GM19240 (cell line): ENCODE data around the gene PKMYT1.
A peak's percentile ranks its signal among the peaks of the same experiment; 100 is the strongest.

Experiments used
- DNase-seq: peaks from one replicate; pipeline ENCODE4 v3.0.0; 2011; ENCODE audit warnings: low spot score; ENCODE audit not compliant: insufficient read length

The PKMYT1 gene

GRCh38 chr16:3019594-3020246, 39.5 kb upstream of the PKMYT1 start:
- DNase-seq: no peak

GRCh38 chr16:3017794-3018506, 37.7 kb upstream of the PKMYT1 start, which contains the start of gene CLDN6:
Gene CLDN6 (minus strand): TSS chr16:3018183. CDS start chr16:3016021, 2,162 bp downstream.
- no peak for DNase-seq

DNA sequence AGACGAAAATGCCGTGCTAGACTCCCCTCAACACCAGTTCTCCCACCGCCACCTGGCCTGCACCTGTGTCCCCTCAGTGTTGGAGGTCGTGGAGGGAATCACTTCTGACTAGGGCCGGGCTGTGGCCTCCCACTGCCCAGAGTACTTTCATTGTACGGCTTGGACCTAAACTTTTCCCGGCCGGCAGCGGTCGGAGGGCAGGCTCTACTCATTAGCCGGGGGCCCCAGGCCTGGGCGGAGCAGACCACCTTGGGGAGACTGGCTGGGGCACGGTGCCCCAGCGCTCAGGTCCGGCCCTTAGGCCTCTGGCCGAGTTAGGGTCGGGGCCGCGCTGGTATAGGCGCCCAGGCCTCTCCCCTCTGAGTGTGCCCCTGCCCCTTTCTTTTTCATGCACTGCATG, 37.1 kb upstream of the PKMYT1 start:
- no peak for DNase-seq

DNA sequence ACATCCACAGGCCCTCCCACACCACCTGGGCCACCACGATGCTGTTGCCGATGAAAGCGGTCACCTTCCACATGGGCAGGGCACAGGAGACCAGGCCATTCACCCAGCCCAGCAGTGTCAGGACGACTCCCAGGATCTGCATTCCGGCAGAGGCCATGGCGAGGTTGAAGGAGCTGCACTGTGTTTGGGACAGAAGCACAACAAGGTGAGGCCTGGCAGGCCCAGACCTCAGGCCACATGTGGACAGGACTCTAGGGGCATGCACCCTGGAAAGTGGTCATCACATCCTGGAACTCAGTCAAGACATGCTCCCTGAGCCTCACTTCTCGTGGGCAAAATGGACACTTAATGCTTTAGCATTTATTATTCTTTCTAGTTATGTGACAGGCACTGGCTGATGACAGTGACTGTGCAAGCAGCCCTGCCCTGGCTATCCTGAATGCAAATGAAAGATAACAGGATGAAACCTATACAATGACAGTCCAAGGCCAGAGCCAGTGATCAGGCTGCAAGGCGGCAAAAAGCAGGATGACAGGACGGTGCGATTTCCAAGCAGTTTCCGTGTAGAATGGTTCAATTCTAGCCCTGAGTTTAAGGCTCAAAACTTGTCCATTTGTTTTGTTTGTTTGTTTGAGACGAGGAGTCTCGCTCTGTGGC, 35.7 kb upstream of the PKMYT1 start:
- no peak for DNase-seq

GRCh38 chr16:3014971-3015370, 34.7 kb upstream of the PKMYT1 start:
- no peak for DNase-seq

DNA sequence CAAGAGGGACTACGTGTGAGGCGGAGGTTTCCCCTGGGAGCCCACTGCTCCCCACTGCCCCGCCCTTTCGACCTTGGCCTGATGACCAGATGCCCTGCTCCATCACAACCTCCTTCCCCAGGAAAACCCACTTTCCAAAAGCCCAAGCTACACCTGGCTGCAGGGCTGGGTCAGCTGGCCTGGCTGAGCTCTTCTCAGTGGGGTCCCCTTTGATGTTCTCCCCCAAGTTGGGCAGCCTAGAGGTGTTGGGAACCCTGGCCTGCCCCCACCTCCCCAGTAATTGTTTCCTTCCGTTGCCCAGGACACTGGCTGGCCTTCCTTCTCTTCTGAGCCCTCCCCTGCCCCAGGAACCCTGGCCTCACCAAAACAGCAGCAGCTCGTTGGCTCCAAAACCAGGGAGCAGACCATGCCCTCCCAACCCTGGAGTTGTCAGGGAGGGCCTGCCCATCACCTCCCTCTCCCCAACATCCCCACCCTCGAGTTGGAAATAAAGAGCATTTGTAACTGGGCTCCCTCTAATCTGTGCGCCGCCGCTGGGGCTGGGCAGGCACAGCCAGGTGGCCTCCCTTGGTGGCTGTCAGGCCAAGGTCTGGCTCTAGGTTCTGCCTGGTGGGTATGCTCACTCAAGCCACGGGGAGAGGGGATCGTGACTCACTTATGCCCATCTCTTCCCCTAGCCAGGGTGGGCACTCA, 33.9 kb upstream of the PKMYT1 start:
- no peak for DNase-seq

- DNase-seq: no peak
Observed at GRCh38 chr16:3013491-3013951, 33.3 kb upstream of the PKMYT1 start.

- DNase-seq: no peak
Observed at GRCh38 chr16:3012828-3013420, 32.7 kb upstream of the PKMYT1 start, which contains the start of gene CLDN9. Gene CLDN9 (plus strand): TSS chr16:3012923. CDS start chr16:3013363, 440 bp downstream.

DNA sequence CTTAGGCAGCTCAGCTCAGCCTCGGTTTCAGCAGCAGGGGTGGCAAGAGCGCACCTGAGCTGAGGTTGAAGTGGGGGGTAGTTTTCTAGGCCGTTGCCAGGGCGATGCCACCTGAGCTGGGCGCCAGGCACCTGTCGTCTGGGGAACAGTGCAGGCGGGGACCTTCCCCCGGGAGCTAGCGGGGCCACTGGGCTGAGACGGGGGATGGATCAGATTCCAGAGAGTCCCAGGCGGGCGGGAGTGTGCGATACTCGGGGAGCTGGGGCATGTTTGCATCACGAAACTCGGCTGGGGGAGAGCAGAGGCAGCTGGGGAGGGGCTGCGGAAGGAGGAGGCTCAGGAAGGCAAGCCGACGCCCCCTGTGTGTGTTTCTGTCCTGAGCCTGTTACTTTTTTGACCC, 32.0 kb upstream of the PKMYT1 start:
- no peak for DNase-seq

GRCh38 chr16:3010510-3010909, 30.3 kb upstream of the PKMYT1 start:
- no peak for DNase-seq

DNA sequence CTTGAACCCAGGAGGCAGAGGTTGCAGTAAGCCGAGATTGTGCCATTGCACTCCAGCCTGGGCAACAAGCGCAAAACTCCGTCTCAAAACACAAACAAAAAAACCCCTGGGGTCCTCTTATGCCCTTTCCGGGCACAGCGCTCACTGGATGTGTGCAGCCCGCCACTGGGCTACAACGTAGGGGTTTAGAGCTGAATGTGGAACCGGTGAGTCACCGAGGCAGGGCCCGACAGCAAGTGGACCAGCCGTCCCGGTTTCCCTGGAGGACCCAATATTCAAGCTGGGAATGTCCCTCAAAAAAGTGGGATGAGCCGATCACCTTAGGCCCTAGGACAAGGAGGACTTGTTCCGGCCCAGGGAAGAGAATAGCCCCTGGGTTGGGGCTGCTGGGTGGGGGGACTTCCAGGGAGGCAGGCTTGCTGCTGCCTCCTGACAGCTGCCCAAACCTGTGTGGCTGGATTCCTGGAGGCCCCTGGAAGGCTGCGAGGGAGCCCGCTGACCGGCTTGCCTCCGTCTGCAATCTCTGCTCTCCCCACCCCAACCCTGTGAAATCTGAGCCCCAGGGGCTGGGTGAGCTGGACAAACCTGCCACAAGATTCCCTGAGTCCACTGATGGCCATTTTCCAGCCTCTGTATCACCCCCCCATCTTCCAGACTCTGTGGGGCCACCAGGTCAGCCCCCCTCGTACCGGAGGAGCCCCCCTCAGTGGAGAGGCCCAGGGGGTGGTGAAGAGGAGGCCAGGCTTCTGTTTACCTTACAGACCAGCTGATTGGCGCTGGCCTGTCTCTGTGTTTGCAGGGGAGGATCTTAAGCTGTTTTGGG, 29.5 kb upstream of the PKMYT1 start:
- DNase-seq: no peak

DNA sequence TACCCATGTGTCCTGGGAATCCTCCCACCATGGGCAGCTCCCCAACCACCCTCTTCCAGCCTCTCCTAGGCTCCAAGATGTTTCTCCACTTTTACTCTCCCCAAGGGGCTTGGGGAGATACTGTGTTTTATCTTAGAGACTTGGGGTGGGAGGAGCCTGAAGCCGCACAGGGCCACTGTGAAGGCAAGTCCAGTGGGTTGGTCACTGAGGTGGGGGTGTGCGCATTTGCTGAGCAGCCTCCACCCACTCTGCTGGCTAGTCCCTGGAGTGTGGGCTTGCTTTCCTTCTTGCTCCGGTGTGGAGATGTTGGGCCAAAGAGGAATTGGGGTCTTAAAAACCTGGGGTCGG, 28.4 kb upstream of the PKMYT1 start:
- DNase-seq: no peak

GRCh38 chr16:3007957-3008689, 27.9 kb upstream of the PKMYT1 start:
- DNase-seq: no peak

DNA sequence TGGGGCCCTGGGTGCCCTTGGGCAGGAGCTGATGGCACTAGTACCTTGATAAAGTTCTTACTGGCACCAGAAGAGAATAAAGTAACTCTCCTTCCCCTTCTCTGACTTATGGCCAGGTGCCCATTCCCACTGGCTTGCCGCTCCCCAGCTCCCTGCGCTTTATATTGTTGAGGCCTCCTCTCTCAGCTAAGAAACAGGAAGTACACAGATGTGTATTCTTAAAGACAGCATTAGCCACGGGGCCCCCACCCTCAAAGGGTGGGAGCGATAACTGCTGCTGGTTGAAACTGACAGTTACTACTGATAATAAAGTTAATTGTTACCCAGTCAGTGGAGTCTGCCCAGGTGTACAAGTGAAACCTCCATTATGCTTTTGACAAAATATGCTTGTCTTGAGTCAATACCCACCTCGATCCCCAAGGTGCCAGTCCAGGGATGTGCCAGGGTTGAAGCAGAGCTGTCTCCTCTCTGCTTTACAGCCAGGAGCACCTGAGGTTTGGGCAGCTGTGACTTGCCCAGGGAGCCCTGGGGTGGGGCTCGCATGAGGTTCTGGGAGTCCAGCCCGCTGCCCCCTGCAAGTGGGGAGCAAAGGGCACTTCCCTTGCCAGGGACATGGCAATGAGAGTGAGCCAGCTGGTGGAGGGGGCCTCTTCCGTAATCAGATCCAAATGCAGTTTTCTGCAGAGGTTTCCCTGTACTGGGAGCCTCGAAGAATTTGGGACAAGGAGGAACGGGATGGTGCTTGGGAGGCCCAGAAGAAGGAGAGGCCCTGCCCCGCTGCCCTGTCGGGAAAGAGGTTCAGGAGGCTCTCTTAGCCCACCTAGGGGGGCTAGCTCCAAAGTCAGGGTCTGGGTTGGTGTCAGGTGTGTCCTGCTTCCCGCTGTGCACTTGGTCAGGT, 27.1 kb upstream of the PKMYT1 start:
- DNase-seq: no peak

DNA sequence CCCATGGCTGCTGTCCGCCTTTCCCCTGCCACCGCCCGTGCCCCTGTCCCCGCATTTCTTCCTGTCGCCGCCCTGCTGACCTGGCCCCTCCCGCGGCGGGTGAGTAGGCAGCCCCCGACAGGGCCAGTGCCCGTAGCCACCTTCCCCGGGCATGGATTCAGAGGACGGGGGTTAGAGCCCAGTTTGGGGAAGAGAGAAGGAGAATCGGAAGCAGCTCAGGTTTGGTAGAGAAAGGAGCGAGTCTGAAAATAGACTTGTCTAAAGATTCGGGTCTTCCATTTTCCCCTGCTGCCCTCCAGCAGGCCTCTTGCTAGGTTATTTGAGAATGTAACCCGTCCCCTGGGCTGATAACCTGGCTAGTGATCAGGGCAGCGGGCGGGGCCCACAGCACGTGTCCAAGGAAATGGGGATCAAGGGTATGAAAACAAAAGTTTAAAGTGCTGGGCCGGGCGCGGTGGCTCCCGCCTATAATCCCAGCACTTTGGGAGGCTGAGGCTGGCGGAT, 24.6 kb upstream of the PKMYT1 start:
- DNase-seq: no peak

- no peak for DNase-seq
Observed at GRCh38 chr16:3004319-3004718, 24.1 kb upstream of the PKMYT1 start.

DNA sequence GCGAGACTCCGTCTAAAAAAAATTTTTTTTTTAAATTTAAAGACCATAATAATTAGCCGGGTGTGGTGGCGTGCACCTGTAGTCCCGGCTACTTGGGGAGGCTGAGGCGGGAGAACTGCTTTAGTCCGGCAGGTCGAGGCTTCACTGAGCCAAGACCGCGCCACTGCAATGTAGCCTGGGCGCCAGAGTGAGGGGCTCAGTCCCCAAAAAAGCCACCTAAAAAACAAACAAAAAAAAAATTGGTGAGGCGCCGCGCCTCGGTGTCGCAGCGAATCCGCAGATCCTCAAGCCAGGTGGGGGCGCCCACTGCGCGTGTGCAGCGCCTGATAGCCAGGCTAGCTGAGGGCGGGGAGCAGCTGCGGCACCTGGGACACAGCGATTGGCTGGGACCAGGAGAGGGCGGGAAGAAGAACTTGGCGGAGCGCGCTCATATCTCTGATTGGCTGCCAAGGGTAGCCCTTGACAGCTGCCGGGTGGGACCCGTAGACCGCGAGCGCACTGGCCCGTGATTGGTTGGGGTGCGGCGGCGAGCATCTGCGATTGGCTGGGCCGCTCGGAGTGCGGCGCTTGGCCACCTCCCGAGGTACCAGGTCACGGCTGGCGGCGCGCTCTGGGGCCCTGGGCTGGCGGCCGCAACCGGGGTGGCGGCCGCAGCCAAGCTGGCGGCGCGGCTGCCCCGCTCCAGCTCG, 23.5 kb upstream of the PKMYT1 start:
- DNase-seq: peak; percentile 100

GRCh38 chr16:3001316-3001715, 21.1 kb upstream of the PKMYT1 start:
- no peak for DNase-seq
